A172 (cell line): ENCODE results near the gene ETV1. TPM values are rescaled to one million over a fixed set of nuclear protein-coding genes. Genes with fewer than 3 reads are reported as not detected.
"Not testable (repeated sequence)": the region's sequence is repeated elsewhere in the genome, so short reads cannot be mapped to it uniquely, and the experiment has no call there.

Experiments used
- DNase-seq: peaks from one replicate; pipeline ENCODE4 v3.0.0-alpha.2; 2015; ENCODE audit warnings: low spot score
- total RNA-seq: library from RNA; depleted of rRNA; stranded (reverse); fragments of >200 nt; shearing (Covaris generic); gene quantifications from 2 replicates; pipeline ENCODE4 v1.2.3, GENCODE V29; 2014

ETV1 gene
- total RNA-seq, 1 experiment from 2014 or later, result 5.2 TPM

DNA sequence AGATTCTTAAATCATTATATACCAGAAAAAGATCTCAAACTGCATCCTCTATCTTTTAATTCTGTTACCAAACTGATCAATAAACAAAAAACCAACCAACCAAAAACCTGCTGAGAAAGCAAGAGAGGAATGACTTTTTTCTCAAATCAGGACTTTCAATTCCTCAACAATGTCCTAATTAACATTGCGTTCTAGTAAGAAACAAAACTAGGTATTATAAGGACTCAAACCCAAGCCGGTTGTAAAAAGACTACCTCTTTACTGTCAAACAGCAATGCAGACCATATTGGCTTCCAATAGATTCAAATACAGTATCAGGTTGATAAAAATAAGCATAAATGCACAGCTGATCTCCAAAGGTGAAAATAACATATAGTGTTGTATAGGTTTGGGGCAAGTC is 57.3 kb downstream of the ETV1 start:
- DNase-seq, result no peak

DNA sequence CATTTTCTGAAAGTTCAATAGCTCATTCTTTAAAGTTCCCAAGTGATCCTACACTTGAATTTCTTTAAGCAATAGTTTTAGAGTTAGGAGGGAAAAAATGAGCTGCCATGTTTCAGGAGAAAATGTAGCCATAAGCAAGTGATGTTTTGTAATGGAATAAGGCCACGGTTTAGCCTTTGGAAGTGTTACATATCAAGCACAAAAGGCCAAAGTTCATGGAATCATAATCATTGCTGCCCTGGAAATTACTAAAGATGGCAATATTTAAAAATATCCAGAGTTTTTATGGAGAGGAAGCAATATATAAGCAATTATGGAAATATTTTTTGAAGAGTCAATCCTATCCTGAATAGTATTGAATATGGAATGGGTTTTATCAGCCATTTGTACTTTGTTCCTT is 68.4 kb downstream of the ETV1 start:
- DNase-seq, result no peak

DNA sequence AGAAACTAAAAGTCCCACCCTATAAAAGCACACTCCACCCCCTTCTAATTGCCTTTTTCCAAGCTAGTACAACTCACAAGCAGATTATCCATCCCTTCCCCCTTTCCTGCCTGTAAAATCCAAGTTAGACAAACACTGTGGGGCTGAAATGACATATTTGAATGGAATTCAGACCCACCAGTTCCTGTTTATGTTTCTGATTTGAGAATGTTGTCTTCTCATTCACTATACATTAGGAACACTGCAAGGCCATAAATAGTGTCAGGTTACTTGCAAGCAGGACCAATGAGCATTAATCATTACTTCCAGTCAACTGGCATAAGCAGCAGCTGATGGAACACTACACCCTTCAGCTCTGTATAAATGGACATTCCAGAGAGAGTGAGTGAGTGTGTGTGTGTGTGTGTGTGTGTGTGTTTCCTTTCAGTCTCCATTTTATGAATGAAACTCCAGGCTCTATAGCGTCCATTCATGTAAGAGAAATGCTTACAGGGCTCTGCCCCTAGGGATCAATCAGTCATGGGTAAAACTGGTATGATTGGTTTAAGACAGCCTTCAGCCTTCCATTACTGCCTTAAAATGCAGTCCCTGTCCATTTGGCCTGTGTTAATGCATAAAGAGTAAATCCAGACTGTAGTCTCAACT is 69.3 kb downstream of the ETV1 start:
- DNase-seq, result peak; percentile 99

DNA sequence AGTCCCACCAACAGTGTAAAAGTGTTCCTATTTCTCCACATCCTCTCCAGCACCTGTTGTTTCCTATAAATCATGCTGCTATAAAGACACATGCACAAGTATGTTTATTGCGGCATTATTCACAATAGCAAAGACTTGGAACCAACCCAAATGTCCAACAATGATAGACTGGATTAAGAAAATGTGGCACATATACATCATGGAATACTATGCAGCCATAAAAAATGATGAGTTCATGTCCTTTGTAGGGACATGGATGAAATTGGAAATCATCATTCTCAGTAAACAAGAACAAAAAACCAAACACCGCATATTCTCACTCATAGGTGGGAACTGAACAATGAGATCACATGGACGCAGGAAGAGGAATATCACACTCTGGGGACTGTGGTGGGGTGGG is 71.1 kb downstream of the ETV1 start:
- not testable (repeated sequence) for DNase-seq

DNA sequence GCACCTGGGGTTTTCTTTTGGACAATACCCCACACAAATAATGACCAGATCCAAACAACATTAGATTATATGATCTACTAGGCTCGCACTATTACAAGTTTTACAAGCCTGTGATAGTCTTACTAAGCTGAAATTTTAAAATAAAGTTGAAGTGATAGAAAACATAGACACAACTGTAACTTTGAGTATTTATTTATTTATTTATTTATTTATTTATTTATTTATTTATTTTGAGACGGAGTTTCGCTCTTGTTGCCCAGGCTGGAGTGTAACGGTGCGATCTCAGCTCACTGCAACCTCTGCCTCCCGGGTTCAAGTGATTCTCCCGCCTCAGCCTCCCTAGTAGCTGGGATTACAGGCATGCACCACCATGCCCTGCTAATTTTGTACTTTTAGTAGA is 72.4 kb downstream of the ETV1 start:
- DNase-seq, result not testable (repeated sequence)

DNA sequence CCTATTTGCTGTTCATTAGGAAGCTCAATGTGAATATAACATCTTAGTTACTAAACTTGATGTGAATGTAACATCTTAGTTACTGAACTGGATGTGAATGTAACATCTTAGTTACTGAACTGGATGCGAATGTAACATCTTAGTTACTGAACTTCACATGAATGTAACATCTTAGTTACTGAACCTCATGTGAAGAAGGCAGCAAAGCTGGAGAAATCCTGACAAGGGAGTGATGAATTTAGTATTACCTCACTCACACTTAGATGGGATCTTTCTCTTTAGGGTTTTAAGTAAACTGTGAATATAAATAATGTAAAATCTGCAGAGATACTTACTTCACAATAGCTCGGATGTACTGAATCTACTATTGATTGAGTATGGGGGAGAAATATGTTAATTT is 73.6 kb downstream of the ETV1 start:
- DNase-seq, result no peak

DNA sequence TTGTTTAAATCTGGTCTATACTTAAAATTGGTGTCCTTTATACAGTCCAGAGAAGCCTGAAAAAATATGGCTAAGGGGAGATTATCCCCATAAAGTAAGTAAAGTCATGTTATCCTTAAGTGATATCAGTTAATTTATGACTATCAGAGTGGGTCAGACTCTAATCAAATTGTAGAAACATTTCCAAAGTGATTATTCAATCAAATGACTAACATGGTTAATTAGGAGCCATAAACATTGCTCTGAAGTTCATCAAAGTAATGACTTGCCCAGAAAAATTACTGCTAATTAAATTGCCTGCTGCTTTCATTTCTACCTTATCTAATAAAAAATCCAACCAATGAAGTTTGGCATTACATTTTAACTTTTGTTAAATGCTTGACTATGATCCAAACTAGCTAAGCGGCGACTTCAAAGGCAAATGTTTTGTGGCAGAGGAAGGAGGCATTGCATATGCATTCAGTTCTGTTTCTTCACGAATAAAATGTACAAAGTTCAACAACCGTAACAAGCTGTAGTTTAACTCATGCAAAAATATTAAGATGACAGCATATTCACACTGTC is 76.7 kb downstream of the ETV1 start:
- DNase-seq, result no peak

DNA sequence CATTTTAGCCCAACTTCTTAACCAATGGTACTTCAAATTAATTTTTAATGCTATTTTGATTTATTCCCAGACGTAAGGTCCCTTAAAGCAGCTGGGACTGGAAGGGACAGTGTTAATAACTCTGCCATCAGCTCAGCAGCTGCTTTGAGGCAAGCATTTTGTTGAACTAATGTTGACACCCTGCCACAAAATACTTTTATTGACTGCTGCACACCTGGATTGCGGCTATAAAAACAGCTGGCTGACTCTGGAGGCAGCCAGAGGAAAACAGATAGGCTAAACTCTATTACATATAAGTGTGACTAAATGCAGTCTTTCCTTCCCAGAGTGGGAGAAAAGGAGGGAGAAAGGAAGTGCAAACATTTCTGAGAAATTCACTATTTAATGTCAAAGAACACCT is 77.6 kb downstream of the ETV1 start:
- no peak for DNase-seq

DNA sequence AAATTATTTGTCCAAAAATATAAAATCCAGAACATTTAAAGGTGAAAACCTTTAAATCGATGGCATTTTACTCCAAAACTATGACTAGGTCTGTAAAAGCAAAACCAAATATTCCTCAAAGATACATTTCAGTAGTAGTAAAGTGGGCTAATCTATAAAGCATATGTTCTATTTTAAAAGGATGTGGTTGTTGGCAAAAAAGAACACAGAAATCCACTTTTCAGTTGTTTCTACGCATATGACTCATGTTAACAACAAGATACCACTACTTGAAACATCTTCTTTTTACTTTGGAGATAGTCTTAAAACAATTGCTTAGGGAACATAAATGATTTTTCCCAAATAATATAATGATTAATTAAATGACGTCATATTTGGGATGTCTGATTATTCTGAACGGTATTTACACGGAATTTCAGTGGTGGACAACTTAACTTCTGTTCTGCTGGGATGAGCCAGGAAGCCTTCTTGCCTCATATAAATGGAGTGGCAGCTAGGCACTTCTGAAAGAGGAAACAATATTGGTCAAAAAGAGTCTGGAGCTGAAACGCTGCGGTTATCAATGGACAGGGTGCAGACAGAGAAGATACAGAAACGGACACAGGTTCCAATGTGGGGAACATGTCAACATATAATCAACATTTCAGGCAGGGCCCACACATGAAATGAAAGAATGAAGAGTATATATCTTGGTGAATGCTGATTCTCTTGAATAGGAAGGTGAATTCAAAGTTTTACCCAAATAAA is 78.5 kb downstream of the ETV1 start:
- DNase-seq, result no peak

DNA sequence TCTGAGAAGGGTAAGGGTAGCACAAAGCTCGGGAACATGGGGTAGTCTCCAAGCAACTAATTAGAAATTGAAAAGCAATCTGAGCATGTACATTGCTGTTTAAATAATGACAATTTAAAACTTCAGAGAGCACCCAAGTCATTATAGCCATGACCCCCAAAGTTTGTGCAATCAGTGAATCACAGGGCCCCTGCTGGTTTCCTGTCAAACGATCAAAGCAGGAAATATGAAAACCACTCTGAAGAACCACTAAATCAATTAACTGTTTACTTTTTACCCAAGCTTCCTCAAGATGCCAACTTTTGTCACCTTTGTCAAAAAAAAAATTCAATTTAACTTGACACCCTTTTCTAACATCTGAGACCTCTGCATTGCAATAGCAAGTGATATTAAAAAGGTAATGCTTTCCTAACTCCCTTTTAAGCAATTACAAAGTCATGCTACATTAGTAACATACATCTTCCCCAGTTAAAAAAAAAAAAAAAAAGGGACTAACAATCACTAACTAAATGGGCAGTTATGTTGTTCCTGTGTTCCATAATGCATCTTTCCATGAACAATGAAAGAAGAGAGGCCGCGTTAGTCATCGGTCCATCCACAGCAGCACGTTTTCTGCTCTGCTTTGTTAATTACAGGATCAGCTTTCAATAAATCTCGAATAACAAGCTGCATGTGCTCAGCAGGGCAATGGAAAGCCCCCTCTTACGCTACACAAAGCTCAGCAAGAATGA is 80.6 kb downstream of the ETV1 start:
- peak; percentile 32 for DNase-seq

DNA sequence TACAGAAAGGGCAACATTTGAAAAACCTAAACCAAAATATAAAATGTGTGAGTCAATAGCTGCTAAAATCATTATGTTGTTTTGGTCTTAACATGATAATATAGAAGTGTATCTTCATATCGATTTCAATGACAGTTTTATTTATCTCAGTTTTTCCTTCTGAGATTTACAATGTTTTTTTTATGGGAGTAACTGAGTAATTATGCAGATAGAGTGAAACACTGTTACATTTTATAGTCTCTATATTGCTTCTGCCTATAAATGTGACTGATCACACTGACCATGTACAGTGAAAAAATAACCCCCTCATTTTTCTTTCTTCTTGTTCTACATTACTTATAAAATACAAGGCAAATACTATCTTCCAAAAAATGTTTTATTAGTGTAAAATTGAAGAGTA is 81.6 kb downstream of the ETV1 start:
- DNase-seq, result no peak

DNA sequence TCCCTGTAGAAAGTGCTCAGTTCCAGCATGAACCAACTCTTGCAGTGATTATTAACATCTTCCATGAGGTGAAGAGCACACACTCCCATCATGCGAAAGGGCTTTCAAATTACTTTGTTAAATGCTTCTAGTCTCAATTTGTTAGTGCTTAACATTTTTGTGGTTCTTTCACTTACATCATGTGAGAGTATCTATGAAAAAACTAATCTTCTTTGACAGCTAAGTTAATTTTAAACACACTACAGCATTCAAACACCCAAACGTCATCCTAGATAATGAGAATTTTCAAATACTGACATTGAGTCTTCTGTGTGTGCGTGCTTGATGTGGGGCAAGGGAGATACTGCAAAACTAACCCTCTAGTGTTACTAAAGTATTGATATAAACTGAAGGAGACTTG is 84.8 kb downstream of the ETV1 start:
- peak; percentile 54 for DNase-seq

DNA sequence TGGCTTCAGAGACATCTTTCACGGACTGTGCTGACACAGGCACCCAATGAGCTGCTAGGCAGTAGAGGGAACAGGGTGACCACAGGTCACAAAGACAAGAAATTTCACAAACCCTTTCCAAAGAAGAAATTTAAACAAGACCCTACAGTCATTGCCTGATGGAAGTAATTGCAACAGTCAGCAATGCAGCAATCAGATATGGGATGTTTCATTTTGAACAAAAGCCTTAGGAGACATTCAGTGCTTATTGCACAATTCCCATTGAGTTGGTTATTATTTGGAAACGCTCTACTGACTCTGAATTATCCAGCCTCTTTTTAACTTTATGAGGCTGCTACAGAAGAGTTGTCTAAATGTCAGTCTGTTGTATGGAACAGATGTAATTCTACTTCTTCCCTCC is 85.5 kb downstream of the ETV1 start:
- DNase-seq, result no peak

DNA sequence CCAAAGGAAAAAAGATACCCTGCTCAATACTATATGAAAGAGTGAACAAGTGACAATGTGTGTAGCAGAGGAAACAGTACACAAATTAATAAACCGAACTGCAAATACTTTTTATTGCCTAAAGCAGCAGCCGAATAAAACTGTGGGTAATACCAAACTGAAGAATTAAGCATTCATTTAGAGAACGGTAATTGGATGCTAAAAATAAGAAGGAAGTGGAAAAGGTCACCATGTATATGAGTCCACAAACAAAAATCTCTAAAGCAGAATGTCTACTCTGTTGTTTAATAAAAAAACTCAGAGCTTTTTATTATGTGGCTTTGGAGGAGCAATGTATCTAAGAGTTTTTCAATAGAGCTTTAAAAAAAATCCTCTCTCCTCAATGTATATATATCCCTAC is 87.9 kb downstream of the ETV1 start:
- DNase-seq, result no peak

DNA sequence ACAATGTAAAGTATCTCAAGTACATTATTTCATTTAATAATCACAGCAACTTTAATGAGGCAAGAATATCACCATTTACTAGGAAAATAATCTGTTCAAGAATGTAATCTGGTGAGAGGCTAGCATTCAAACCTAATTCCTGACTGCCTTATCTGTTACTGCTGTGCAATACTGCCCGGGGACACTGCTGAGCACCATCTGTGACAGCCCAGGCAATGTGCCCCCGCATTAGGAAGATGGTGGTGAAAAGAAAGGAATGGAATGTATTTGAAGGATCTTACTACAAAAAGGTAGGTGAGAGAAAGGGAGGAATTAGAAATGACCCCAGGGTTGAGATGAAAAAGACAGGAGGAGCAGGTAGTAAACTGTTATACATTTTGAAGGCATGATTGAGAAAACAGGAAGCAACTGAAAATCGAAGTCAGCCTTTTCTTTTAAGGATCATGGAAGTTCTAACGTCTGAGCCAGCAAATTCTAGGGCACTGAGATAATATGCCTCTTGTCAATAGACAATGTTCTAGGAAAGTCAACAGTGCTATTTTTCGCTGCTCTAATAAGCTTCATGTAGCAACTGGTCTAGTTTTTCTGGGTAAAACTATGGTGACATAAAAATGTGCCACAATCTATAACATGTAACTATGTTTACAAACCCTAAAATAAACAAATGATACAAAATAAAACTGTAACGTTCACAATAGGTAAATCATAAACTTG is 90.4 kb downstream of the ETV1 start:
- no peak for DNase-seq

DNA sequence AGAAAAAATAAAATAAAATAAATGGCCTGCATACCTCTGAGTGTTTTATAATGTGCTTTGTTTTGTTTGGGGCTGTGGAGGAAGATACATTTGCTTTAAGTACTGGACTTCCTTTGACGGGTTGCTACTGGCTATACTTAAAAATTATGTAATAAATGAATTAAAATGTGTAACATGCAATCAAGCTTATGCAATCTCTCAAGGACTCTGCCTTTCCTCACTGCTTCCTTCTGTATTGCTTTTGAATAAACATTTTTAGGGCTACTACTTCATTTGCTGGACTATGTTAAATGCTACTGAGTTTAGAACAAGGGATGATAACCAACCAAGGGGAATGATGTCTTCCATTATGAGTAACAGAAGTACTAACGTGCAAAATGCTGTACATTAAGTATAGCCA is 91.6 kb downstream of the ETV1 start:
- no peak for DNase-seq

DNA sequence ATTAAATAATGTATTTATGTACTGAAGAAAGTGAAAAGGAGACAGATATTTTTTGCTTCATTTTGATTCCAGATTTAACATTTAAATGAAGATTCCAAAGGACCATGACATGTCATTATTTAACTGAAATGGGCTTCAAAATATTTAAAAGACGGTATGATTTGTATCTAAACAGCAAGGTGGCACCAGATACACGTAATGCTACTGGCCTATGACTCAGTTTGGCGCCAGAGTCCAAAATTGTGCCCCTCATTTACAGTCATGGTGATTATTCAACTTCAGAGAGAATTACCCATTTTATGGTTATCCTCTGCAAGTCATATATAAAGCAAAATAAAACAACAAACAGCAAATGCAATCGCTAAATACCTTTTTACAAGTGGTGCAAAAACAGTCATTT is 94.5 kb downstream of the ETV1 start:
- DNase-seq, result no peak

DNA sequence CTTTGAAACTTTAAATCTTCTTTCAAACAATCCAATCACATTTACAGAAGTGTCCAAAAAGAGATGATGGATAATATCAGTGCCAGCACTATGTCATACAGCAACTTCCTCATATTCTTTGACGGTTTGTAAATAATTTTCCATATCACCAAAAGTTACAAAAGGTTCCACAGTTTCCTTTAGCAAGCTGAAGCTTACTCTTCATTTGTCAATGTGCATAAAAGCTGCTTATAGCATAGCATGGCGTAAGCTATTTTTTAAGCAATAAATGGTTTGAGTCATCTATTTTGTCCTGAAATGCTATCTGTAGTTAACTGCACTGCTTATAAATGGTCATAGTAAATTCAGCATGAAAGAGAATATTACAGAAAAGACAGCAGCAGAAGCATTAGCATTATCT is 95.1 kb downstream of the ETV1 start:
- no peak for DNase-seq

DNA sequence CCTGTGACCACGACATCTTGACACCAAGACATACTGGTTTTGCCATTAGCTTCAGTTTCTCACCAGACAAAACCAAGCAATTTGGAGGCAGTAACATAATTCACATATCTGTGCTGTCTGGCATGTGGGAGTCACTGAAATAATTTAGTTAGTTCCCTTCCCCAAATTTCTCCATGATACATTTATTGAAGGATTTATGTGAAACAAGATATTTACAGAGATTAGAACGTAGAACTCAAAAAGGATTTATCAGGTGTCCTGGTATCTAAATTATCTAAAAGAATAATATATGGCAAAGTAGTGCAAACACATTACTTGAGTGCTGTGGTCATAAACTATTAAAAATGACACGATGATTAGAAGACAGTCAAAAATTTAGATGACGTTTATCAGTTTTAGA is 98.7 kb downstream of the ETV1 start:
- DNase-seq, result no peak

DNA sequence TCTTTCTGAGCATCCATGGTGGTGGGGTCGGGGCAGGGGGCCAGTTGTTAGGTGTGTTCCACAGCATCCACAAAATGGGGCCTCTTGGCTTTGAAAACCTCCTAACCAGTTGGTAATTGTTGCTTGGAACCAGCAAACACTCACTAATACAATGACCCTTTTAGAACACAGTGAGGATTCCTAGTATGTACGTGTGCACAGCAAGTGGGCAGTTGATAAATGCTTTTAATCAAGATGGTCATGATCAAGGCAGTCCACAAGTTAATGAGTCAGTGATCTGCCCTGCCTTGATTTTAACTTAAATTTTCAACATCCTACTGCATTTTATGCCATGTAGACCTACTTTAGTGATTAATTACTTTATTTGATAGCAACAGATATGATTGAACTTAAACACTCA is 103.1 kb downstream of the ETV1 start:
- no peak for DNase-seq

DNA sequence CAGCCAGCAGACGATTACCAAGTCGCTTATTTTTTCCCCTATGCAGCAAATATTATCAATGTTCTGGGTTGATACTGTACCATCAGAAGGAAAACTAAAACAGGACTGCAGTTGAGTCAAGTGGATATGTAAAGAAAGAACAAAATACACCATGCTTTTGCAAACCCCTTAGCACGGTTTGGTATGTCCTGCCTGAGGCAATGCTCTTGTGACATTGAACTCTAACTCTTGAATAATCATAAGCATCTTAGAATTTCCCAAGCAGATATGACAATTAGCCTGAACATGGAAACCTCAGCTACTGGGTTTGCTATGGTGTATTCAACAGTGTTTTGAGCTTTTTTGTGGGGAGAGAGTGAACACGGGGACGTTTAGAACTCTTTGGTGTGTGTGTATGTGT is 107.4 kb downstream of the ETV1 start:
- no peak for DNase-seq

DNA sequence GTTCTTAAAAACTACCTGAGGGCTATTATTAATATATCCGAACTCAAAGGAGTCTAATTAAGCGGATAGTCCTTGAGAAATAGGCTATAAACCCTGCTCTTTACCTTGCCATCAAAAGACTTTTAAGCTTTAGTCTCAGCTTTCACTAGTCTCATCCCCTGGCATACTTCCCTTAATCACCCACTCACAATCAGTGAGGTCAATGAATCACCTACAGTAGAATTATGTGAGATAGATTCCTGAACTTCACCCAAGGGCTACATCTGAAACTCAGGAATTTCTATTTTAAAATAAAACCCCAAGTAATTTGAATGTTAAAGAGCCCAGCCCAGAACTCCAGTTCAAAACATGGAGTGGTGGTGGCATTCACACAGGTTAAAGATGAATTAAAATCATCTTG is 108.7 kb downstream of the ETV1 start:
- DNase-seq, result peak; percentile 91
